NOMO-1 (cell line): ENCODE data around the gene COL5A1.

Experiments used
- DNase-seq, 2 experiments: peaks; one replicate each; lab custom pipeline; 2025; ENCODE audit not compliant: unreplicated experiment in 2 of 2; lab: John Stamatoyannopoulos, UW

COL5A1 gene

DNA sequence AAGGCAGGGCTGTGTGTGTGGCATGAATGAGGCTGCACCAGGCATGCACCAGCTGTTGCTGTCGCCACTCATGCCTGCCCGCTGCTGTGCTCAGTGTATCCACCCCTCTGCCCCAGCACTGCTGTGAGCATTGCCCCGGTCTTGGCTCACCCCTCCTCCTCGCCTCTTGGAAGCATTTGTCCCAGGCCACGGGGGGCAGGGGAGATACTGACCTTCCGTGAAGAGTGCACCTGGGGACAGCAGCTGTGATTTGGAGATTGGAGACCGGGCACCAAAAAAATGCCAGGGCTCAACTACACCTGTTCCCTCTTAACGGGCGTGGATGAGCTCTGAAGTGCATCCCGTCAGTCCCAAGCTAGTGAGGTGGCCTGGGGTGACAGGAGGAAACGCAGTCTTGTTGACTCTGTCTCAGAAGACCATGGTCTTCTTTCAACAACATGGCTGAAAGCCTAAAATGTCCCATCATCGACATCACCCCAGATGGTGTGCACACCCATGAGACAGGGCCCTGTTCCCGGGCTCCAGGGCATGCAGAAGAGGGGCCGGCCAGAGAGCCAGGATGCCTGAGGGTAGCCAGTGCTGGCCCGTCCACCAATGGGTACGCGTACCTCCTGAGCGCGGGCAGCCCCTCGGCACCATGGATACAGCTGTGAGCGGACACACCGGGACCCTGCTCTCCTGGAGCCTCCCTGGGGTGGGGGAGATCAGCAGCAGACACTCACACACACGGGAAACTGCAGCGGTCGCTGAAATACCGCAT, 115.8 kb downstream of the COL5A1 start:
- DNase-seq, result no peak

DNA sequence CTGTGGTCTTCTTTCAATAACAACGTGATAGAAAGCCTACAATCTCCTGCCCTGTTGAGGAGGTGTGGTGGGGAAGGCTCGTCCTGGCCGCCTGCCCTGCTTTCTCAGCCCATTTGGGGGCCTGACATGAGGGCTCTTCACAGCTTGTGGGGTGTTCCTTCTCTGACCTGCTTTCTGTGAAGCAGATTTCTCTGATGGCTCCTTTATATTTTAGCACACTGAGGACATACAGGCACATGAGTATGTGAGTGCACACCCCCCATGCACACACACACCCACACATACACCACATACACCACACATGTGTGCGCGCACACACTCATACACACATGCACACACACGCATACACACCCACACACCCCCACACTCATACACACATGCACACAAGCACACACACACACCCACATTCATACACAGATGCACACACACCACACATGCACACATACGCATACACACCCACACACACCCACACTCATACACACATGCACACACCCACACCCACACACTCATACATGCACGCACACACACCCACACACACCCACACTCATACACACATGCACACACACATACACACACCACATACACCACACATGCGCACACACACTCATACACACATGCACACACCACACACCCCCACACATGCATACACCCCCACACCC, 117.5 kb downstream of the COL5A1 start:
- DNase-seq, result no peak

DNA sequence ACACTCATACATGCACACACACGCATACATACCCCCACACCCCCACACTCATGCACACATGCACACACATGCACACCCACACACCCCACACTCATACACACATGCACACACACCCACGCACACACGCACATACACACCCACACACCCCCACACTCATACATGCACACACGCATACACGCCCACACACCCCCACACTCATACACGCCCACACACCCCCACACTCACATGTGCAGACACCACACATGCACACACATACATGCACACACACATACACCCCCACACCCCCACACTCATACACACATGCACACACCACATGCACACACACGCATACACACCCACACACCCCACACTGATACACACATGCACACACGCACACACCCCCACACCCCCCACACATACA, 118.3 kb downstream of the COL5A1 start:
- no peak for DNase-seq

DNA sequence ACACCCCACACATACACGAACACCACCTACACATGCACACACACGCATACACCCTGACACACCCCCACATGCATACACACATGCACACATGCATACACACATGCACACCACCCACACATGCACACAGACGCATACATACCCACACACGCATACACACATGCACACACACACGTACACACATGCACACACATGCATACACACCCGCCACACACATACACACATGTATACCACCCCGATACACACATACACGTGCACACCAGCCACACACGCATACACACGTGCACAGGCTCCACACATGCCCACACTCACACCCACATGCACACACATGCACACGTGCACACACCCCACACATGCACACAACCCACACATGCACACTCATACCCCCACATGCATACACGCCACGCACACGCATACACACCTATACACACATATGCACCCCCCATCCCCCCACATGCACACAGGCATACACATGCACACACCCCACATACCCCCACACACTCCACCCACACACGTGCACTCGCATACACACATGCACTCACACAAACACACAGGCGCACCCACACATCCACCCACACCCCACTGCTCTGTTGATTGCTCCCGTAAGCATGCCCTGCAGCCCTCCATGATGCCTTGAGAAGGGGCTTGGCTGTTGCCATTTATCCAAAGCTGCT, 119.3 kb downstream of the COL5A1 start:
- no peak for DNase-seq

DNA sequence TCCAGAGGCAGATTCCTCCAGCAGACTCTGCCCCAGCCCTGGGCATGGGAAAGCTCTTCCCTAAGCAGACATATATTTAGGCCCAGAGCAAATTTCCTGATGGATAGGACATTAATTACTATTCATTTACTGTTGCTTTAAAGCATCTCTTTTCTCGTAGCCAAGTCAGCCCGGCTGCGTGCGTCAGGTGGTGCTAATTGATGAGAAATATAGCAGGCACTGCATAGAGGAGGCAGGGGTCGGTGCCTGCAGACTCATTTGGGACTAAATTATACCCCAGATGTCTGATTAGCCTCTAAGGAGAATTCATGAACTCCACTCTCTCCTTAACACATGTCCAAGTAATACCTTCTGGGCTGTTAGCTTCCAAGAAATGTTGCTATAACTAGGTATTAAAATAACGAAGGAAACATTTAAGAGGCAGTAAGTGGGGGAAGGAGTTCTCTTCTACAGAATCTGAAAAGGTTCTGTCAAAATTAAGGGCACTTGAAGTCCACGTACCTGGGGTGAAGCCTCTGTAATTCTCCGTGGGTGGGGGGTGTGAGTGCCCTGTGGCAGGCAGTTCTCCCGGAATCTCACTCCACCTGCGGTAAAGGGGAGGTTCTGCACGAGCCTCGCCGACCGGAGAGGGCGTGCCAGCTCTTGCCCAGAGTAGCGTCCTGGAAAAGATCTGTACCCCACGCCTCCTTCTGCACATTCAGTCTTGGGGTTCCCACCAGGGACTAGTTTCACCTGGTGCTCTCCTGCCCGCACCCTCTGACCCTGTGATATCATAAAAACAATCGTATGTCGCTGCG, 123.1 kb downstream of the COL5A1 start:
- no peak for DNase-seq

DNA sequence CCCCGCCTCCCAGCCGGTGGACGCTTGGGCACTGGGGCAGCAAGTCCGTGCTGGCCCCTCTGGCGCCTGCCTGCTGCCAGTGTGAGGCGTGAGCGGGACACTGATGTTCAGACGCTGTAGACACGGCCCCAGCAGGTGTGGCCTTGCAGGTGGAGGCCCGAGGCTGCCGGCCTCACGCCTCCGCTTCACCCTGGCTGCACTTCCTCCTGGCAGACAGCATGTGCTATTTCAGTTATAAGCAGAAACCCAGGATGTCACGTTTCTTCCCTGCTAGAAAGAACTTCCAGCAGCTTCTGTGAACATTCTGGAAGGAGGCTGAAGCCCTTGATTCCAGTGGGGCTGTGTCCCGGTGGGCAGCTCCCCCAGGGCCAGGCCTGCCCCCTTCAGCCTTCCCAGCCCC, 124.2 kb downstream of the COL5A1 start:
- no peak for DNase-seq

DNA sequence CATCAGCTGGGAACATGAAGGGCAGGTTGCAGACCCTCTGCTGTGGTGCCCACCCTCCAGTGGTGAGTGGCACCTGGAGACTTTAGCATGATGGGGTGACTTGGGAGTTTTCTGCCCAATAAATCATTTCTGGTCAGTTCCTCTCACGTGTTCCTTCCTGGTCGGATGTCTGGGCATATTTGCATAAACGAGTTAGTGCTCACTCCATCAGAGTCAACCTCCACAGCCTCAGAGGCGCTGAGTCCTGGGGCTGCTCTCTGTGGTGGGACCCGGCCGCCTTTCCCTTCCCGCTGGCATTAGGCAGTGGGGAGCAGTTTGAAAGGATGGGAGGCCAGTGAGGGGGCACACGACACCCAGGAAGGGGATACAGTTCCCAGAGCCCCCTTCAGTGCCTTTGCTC, 125.0 kb downstream of the COL5A1 start:
- no peak for DNase-seq

DNA sequence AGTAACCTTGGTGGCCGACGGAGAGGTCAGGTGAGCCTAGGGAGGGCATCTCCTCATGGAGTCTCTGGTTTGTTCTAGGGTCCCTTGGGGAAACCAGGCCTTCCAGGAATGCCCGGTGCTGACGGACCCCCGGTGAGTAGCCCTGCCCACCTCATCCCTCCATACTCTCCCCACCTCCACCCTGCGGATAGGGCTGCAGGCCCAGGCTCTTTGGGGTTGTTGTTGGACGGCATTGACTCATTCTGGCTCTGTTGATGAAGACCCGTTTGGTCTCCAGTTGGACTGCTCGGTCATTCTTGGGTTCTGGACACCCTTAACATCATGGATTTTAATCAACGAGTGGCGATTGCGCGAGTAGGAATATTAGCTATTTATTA, 126.7 kb downstream of the COL5A1 start:
- DNase-seq, result no peak

DNA sequence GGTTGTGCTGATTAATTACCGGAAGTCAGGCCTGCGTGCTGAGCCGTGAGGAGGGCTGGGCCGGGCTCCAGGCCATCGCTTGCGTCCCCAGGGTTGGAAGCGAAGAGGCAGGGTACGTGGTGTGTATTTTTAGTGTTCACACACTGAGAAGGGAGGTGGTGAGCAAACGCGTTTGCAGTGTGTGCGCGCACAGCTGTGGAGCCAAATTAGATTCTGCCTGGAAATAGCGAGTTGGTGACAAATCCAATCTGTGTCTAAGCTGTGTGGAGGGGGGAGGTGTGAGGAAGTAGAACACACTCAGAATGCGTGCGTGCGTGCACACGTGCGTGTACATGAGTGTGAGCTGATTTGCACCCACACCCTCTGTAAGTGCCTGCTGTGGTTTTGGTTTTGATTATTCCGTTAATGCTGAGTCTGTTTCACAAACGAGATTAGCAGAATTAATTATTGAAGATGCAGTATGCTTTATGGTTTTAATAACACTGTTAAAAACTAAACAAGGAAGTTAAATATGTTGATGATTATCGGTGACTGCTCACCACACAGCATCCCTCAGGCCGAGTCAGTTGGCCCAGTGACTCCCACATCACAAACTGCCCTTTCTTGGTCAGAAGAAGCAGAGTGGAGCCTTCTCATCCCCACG, 127.2 kb downstream of the COL5A1 start:
- no peak for DNase-seq

DNA sequence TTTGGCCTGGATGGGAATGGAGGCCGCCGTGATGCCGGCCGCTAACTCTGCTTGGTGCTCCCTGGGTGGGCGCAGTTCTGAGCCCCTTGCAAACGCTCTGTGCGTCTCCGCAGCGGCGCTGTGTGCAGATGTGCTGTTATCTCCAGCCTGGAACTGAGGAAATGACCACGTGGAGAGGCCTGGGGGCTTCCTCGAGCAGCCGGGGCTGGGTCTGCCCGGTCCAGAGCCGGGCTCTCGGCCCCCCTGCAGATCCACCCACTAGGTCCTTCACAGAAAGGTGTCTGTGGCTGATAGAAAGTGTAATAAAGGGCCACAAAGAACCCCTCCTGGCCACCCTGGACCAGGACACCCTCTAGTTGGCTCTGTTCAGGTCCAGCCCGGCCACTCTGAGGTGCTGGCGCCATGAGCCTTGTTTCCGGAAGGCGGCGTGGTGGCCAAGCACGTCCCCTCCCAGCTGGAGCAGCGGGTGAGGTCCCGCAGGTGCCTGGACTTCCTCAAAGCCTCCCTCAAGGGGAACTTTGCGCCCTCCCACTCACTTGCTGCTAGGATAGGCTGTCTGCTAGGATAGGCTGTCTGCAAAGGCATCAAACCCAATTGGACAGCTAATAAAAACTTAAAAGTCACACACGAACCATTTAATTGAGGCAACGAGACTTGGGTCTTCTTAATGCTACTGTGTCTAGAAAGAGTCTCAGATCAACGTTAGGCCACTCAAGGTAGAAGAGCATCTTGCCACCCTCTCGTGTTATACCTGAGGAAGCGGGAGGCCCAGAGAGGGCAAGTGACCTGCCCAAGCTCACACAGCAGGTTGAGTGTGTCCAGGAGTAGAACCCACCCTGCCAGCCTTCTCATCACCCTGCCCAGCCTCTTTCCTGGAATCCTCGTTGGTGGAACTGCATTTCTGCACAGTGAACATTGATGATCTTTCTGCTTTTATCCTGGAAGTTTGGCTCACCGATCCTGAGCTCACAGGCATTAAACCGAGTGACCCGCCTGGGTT, 129.7 kb downstream of the COL5A1 start:
- DNase-seq, result no peak

DNA sequence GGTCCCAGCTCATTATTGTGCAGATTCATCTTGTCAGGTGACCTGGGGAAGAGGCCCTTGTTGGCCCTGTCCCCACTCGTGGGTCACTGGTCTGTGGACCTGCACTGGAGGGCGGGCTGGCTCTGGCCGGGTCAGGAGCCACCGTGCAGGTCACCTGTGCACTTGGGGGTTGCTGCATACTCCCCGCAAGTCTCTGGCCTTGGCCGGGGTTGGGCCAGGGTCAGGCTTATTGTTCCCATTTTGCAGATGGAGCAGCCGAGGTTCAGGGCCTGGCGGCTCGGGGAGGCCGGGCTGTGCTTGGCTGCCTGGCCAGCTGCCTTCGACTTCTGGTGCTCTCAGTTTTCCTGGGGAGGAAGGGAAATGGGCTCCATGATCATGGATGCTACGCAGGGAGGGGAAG, 130.7 kb downstream of the COL5A1 start:
- no peak for DNase-seq

DNA sequence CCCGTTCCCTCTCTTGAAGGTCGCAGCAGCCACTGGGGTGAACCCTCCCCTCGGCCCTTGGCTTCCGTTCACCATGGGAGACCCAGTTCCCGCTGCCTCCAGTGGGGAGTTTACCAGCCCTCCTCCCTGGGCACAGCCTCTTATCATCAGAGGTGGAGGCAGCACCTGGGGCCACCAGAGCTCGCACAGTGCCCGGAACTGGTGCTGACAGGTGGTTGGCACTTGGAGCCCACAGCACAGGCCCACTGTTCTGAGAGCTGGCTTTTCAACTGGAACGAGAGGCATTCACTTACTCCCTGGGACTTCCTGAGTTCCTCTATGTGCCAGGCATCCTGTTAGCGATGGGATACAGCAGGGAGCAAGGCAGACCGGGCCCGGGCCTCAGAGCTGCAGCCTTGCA, 132.2 kb downstream of the COL5A1 start:
- no peak for DNase-seq

DNA sequence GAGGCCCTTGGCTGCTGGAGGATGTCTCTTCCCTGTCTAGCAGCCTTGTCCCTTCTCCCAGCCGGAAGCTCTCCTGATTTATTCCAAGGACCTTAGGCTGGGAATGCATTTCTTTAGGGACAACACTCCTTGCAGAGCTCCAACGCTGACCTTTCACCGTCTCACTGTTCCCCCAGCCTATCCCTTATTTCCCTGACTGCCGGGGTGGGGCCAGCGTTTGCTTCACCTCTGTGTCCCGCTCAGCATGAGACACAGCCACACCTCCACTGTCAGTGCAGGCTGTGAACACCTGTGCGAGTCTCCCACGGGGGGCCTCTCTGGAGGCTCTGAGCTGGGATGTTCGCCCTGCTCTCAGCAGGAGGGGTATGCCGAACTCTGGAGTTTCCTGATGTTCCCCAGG, 132.8 kb downstream of the COL5A1 start:
- no peak for DNase-seq

DNA sequence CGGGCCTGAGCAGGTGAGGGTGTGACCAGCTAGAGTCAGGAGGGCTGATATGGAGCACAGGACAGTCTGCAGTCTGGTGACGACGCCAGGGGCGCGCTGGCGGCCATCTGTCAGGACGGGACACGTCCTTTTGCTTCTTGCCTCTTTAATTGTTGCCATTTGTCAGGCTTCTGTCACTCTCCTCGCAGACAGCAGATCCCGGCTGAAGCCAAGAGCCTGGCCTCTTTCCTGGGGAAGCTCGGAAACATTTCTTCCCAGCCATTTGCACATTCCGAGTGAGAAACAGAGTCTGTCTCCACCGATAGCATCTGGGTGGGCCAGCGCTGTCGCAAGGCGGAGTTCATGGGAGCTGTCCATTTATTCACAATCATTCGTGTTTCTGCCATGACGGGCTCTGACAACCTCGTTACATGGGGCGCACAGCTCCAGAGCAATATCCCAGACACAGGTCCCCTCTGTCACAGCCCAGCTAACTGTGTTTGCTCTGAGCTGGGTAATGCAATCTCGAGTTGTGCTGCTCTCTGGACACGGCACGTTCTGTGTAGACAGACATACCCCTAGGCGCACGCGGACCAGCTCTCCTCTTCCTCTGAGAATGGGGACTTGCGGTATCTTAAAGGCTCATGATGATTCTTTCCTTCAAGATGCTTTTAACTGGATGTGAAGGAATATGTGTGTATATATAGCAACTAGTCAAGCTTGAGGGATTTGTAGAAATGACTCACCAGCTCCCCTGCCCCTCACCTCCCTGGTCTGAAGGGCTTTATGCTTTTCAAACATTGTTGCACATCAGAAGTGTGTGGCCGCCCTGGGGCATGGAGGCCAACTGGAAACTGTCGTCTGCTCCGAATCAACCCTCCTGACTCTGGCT, 133.7 kb downstream of the COL5A1 start:
- DNase-seq, result no peak

DNA sequence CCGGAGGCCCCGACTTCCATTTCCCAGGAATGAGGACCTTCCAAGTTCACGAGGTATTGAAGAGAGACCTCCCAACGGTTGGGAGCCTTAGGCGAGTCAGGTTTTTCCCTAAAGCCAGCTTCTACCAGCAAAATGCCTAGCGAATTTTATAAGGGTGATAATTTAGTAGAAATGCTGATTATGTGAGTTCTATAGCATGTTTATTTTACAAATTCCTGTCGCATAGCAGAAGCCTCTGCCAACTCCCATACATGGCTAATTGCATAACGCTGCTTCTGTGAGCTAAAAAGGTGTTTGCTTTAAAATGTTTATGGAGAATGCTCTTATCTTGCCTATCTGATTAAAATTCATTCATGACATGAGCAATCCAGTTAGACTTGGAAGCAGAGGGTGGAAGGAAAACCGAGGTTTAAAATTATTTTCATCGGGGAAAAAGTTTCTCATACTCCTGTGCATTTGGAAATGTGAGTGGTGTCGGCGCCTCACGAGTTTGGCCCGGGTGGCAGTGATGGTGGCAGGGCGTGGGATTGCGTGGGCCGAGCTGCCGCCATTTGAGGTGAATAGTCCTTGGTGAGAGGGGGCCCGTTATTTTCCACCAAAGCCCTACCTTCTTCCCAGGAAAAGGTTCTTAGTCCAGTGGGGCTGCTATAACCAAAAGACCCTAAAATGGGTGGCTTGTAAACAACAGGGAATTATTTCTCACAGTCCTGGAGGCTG, 134.6 kb downstream of the COL5A1 start:
- no peak for DNase-seq

DNA sequence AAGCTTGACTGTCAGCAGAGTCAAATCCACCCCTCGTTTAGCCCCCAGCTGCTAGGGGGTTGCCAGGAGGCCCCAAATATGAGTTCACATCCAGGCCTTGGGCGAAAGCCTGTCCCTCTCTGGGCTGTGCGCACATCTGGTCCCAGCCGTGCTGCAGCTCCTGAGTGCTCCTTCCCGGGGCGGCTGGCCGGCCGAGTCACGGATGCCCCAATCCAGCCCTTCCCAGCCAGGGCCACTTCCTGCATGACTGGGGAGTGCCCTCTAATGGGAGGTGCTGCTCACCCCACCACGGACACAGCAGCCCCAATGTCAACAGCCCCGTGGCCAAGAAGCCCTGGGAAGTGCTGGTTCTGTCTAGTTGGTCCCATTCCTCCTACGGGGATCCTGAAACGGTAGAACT, 135.6 kb downstream of the COL5A1 start:
- DNase-seq, result no peak

DNA sequence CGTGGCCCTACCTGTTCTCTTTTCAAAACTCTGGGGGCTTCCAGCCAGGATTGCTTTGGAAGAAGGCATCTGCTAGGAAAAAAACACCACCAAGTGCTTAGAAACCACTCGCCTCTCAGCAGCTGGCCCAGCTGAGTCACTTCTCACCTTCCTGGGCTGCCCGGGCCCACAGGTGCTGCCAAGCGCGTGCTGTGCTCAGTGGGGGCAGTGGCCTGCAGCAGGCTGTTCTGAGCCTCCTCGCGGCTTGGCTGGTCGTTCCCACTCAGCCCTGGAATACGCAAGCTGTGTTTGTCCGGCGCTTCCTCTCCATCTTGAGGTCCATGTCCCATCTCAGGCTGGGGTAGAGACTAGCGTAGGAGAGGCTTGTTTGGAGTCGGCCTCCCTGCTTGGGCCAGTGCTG, 136.6 kb downstream of the COL5A1 start:
- DNase-seq, result no peak

DNA sequence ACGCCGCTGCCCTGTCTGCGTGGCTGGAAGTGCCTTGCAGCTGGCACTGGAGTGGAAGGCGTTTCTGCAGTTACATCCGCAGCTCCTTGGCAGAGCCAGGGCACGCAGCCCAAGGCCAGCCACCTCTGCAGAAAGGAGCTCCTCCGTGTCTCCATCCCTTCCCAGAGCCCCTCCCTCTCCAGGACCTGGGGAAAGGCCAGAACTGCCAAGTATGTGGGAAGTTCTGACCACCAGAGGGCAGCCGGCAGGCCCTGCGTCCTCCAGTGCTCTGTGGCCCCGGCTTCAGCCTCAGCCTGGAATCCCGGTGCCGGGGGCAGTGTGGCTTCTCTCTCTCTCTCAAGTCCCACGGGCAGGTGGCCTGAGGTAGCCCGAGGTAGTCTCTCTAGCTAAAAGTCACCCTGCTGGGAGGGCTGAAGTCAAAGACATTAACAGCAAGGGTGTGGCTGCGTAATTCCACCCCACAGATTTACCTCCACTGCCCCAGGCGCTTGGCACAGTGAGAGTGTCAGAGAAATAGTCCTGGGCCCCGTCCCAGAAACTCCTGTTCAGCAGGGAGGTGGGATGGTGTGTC, 137.3 kb downstream of the COL5A1 start:
- DNase-seq, result no peak
